Astrocyte of the spinal cord (primary cell): ENCODE results near the gene LTC4S.
"Not testable (repeated sequence)": the region's sequence is repeated elsewhere in the genome, so short reads cannot be mapped to it uniquely, and the experiment has no call there.

Experiments used
- DNase-seq: peaks from one replicate; pipeline ENCODE4 v3.0.0; 2011; ENCODE audit warnings: low read depth, low spot score
- H3K4me3 ChIP-seq: 2 replicates; pipeline ENCODE4 v1.5.1; 2011; ENCODE audit warnings: low read depth, mild to moderate bottlenecking, low read length, moderate library complexity
- CTCF ChIP-seq: IDR thresholded peaks from 2 replicates; pipeline ENCODE4 v1.5.1; 2012; ENCODE audit warnings: low read depth, mild to moderate bottlenecking, low read length, inconsistent platforms
- in situ Hi-C: cut with HindIII; loops from 2 replicates; pipeline ENCODE4 v1.10.0; 2017; ENCODE audit warnings: low sequenced_read_pairs

Gene LTC4S

GRCh38 chr5:179788193-179788854, 5.5 kb upstream of the LTC4S start:
- in situ Hi-C loops = no loop called here
- H3K4me3 ChIP-seq = no peak overlapping the region
- TF ChIP-seq CTCF = no peak
- no peak for DNase-seq

- H3K4me3 ChIP-seq, DNase-seq, in situ Hi-C loops: not testable (repeated sequence)
Observed at GRCh38 chr5:179789278-179789677, 4.5 kb upstream of the LTC4S start.

- no peak for DNase-seq
- no peak for TF ChIP-seq CTCF
- H3K4me3 ChIP-seq = no peak overlapping the region
- in situ Hi-C loops = no loop called here
Observed at GRCh38 chr5:179791881-179792611, 1.7 kb upstream of the LTC4S start.

GRCh38 chr5:179792612-179793467, 946 bp upstream of the LTC4S start:
- in situ Hi-C loops = no loop called here
- TF ChIP-seq CTCF = no peak
- H3K4me3 ChIP-seq = no peak overlapping the region
- DNase-seq = no peak

- no peak overlapping the region for H3K4me3 ChIP-seq
- in situ Hi-C loops = no loop called here
- no peak for TF ChIP-seq CTCF
- no peak for DNase-seq
Observed at GRCh38 chr5:179794171-179794570, 385 bp downstream of the LTC4S start.

GRCh38 chr5:179794575-179794974, 789 bp downstream of the LTC4S start:
- DNase-seq = no peak
- in situ Hi-C loops = no loop called here
- no peak for TF ChIP-seq CTCF
- H3K4me3 ChIP-seq = no peak overlapping the region
